ENCODE data around the gene DGKB.

- TF ChIP-seq CTCF (conservative IDR thresholded peaks at IDR 0.05 in 1 of 2, IDR thresholded peaks at IDR 0.05 in 1 of 2; ENCODE audit: extremely low read depth in 1 of 2, insufficient read depth in 1 of 2, low read depth in 1 of 2, low read length in 2 of 2), result no peak
- no peak for TF ChIP-seq EZH2 (IDR thresholded peaks at IDR 0.05; ENCODE audit: borderline replicate concordance, low read length)
Measured at GRCh38 chr7:14258441-14258840, 644.1 kb downstream of the DGKB start.

Measured in mammary epithelial cell (primary cell).